HL-60 (cell line): Measurements from ENCODE around the gene EPM2A.

Source experiments
- GABPA ChIP-seq: IDR thresholded peaks from 2 replicates; pipeline ENCODE4 v1.6.1; 2012; ENCODE audit warnings: low read depth
- POLR2AphosphoS5 ChIP-seq: IDR thresholded peaks from 2 replicates; pipeline ENCODE4 v1.6.1; 2012; ENCODE audit warnings: low read depth
- TF ChIP-seq, protein P1 (sequence below): IDR thresholded peaks from one replicate; pipeline ENCODE4 v1.5.1; 2011; ENCODE audit warnings: low read length, control low read depth, inconsistent platforms; ENCODE audit not compliant: insufficient read depth
- TF ChIP-seq, protein P2 (sequence below): IDR thresholded peaks from 2 replicates; pipeline ENCODE4 v1.6.1; 2012; ENCODE audit warnings: low read depth; ENCODE audit not compliant: insufficient replicate concordance

- TF ChIP-seq, protein P1, sequence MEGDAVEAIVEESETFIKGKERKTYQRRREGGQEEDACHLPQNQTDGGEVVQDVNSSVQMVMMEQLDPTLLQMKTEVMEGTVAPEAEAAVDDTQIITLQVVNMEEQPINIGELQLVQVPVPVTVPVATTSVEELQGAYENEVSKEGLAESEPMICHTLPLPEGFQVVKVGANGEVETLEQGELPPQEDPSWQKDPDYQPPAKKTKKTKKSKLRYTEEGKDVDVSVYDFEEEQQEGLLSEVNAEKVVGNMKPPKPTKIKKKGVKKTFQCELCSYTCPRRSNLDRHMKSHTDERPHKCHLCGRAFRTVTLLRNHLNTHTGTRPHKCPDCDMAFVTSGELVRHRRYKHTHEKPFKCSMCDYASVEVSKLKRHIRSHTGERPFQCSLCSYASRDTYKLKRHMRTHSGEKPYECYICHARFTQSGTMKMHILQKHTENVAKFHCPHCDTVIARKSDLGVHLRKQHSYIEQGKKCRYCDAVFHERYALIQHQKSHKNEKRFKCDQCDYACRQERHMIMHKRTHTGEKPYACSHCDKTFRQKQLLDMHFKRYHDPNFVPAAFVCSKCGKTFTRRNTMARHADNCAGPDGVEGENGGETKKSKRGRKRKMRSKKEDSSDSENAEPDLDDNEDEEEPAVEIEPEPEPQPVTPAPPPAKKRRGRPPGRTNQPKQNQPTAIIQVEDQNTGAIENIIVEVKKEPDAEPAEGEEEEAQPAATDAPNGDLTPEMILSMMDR = no peak
- no peak for TF ChIP-seq GABPA
- TF ChIP-seq POLR2AphosphoS5 = no peak
- TF ChIP-seq, protein P2, sequence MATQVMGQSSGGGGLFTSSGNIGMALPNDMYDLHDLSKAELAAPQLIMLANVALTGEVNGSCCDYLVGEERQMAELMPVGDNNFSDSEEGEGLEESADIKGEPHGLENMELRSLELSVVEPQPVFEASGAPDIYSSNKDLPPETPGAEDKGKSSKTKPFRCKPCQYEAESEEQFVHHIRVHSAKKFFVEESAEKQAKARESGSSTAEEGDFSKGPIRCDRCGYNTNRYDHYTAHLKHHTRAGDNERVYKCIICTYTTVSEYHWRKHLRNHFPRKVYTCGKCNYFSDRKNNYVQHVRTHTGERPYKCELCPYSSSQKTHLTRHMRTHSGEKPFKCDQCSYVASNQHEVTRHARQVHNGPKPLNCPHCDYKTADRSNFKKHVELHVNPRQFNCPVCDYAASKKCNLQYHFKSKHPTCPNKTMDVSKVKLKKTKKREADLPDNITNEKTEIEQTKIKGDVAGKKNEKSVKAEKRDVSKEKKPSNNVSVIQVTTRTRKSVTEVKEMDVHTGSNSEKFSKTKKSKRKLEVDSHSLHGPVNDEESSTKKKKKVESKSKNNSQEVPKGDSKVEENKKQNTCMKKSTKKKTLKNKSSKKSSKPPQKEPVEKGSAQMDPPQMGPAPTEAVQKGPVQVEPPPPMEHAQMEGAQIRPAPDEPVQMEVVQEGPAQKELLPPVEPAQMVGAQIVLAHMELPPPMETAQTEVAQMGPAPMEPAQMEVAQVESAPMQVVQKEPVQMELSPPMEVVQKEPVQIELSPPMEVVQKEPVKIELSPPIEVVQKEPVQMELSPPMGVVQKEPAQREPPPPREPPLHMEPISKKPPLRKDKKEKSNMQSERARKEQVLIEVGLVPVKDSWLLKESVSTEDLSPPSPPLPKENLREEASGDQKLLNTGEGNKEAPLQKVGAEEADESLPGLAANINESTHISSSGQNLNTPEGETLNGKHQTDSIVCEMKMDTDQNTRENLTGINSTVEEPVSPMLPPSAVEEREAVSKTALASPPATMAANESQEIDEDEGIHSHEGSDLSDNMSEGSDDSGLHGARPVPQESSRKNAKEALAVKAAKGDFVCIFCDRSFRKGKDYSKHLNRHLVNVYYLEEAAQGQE = no peak
Observed at GRCh38 chr6:145632971-145633370, 102.3 kb downstream of the EPM2A start.
